Measurements from ENCODE around the gene WHRN.

The WHRN gene

DNA sequence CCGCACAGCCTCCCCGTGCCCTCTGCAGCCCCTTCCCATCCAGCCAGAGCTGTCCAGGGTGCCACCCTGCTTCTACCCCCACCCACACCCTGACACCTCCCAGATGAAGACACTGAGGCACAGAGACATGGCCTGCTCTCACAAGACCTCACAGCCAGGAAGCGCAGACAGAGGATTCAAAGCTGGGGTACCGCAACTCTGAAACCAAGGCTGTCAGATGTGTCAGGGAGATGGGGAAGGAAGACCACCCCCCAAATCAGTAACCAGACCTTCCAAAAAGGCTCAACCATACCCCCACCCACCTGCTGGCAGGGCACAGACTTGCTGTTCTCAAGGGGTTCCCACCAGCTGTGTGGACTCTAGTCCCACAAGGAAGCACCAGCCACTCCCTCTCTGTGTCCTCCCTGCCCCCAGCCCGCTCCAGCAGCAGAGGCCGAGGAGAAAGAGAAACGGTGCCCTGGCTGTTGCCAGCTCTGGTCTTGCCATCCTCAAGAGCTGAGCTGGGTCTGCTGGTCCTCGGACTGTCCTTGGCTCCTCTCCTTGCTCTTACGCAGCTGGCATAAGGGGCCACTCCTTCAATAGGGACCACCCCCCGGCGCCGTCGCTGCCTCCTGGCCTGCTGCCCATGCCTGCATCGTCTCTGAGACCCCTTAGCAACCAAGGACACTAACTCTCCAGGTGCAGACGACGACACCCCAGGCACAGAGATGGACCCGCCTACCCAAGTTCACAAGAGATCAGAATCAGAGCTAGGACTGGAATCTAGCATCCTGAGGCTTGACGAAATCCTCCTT, 118.2 kb downstream of the WHRN start:
- CTCF ChIA-PET: interaction anchor here (1.1 to 11.0 kb wide), 9 partner anchors 9 to 267 kb away, joined by 3 to 100 read pairs (median 7); no protein-coding TSS in a partner anchor
- no peak for TF ChIP-seq CTCF (IDR thresholded peaks at IDR 0.05; ENCODE audit: control extremely low read depth, extremely low read depth, low read depth, missing control alignments)
- POLR2A ChIA-PET: interaction anchor here (2.2 kb wide), 1 partner anchor 8 kb away, joined by 6 read pairs; no protein-coding TSS in a partner anchor
- no peak for DNase-seq (ENCODE audit: extremely low spot score)

- ChIA-PET CTCF (interaction anchor here (1.0 to 11.0 kb wide), 11 partner anchors 10 to 267 kb away, joined by 3 to 100 read pairs (median 5); no protein-coding TSS in a partner anchor), POLR2A (interaction anchor here (2.1 to 2.2 kb wide), 2 partner anchors 8 to 13 kb away, joined by 6 to 7 read pairs; no protein-coding TSS in a partner anchor)
- TF ChIP-seq CTCF (IDR thresholded peaks at IDR 0.05; ENCODE audit: control extremely low read depth, extremely low read depth, low read depth, missing control alignments): no peak
These were observed 118.8 kb downstream of the WHRN start for GRCh38 chr9:114386361-114386885.

GRCh38 chr9:114385397-114386181, 119.7 kb downstream of the WHRN start:
- POLR2A ChIA-PET: interaction anchor here (1.1 to 2.2 kb wide), 4 partner anchors 9 to 19 kb away, joined by 4 to 7 read pairs (median 5); no protein-coding TSS in a partner anchor
- no peak for TF ChIP-seq CTCF (IDR thresholded peaks at IDR 0.05; ENCODE audit: control extremely low read depth, extremely low read depth, low read depth, missing control alignments)
- peak; percentile 86 for DNase-seq (ENCODE audit: extremely low spot score)
- CTCF ChIA-PET: interaction anchor here (0.8 to 11.0 kb wide), 14 partner anchors 8 to 268 kb away, joined by 3 to 100 read pairs (median 4); no protein-coding TSS in a partner anchor

More at GRCh38 chr9:114386361-114386885, 118.8 kb downstream of the WHRN start:
- no peak for DNase-seq (ENCODE audit: extremely low spot score)

- ChIA-PET POLR2A (interaction anchor here (0.5 to 2.2 kb wide), 5 partner anchors 10 to 1007 kb away, joined by 4 to 7 read pairs (median 6); no protein-coding TSS in a partner anchor), CTCF (interaction anchor here (1.2 to 11.0 kb wide), 11 partner anchors 8 to 269 kb away, joined by 3 to 100 read pairs (median 7); no protein-coding TSS in a partner anchor)
- TF ChIP-seq CTCF (IDR thresholded peaks at IDR 0.05; ENCODE audit: control extremely low read depth, extremely low read depth, low read depth, missing control alignments): no peak
- no peak for DNase-seq (ENCODE audit: extremely low spot score)
These were observed 120.4 kb downstream of the WHRN start for GRCh38 chr9:114384836-114385396.

- no peak for TF ChIP-seq CTCF (IDR thresholded peaks at IDR 0.05; ENCODE audit: control extremely low read depth, extremely low read depth, low read depth, missing control alignments)
- POLR2A ChIA-PET: interaction anchor here (0.5 to 2.2 kb wide), 2 partner anchors 10 to 1007 kb away, joined by 6 to 7 read pairs; no protein-coding TSS in a partner anchor
- no peak for DNase-seq (ENCODE audit: extremely low spot score)
- CTCF ChIA-PET: interaction anchor here (1.5 to 11.0 kb wide), 5 partner anchors 12 to 269 kb away, joined by 3 to 100 read pairs (median 33); no protein-coding TSS in a partner anchor
These were observed 120.9 kb downstream of the WHRN start for GRCh38 chr9:114384341-114384740.

Measured in GM10248 (cell line).